HL-60 (cell line): ENCODE measurements around the gene DNAJB8.

Source experiments
- DNase-seq, 2 experiments: peaks; one replicate each; pipeline ENCODE4 v3.0.0-alpha.2; 2010 to 2020; ENCODE audit warnings: low read depth in 1 of 2, low spot score in 1 of 2
- H3K27ac ChIP-seq: fragments of 250-450 bp; sonication (Bioruptor Pico); replicated peaks from 2 replicates; pipeline ENCODE4 v1.5.1; 2020; ENCODE audit warnings: mild to moderate bottlenecking, moderate library complexity
- H3K27me3 ChIP-seq: fragments of 250-450 bp; sonication (Bioruptor Pico); 2 replicates; pipeline ENCODE4 v1.5.1; 2021; ENCODE audit warnings: mild to moderate bottlenecking, moderate library complexity; ENCODE audit not compliant: insufficient read depth, poor library complexity, severe bottlenecking
- H3K4me3 ChIP-seq: replicated peaks from 2 replicates; pipeline ENCODE4 v1.5.1; 2011; ENCODE audit warnings: mild to moderate bottlenecking, control low read depth, low read length; ENCODE audit not compliant: insufficient read depth
- GABPA ChIP-seq: IDR thresholded peaks from 2 replicates; pipeline ENCODE4 v1.6.1; 2012; ENCODE audit warnings: low read depth
- POLR2AphosphoS5 ChIP-seq: IDR thresholded peaks from 2 replicates; pipeline ENCODE4 v1.6.1; 2012; ENCODE audit warnings: low read depth
- REST ChIP-seq: IDR thresholded peaks from 2 replicates; pipeline ENCODE4 v1.6.1; 2012; ENCODE audit warnings: low read depth; ENCODE audit not compliant: insufficient replicate concordance
- SPI1 ChIP-seq: IDR thresholded peaks from 2 replicates; pipeline ENCODE4 v1.6.1; 2012; ENCODE audit warnings: low read depth, mild to moderate bottlenecking, borderline replicate concordance
- TF ChIP-seq, protein P1 (sequence below): IDR thresholded peaks from one replicate; pipeline ENCODE4 v1.5.1; 2011; ENCODE audit warnings: low read length, control low read depth, inconsistent platforms; ENCODE audit not compliant: insufficient read depth

Gene DNAJB8

DNA sequence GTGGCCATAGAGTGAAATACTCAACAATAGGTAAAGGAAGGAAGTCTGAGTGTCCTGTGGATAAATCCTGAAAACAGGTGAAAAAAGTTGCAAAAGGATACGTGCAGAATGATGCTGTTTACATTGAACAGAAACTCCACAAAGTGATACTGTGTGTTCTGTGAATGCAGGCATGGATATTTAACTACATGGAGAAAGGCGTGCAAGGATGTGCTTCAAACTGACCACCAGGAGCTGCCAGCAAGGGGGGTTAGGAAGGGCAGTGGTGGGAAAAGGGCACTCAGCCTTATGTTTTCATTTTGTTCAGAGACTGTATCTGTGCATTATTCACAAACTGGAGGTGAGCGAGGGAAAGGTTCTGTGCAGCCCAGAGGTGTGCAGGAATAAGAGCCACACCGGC, 47.4 kb downstream of the DNAJB8 start:
- DNase-seq: no peak
- Histone ChIP-seq H3K27ac (no peak overlapping the region), H3K4me3 (no peak overlapping the region), H3K27me3 (no peaks in the 10 kb centered on the region)
- TF ChIP-seq, protein P1, sequence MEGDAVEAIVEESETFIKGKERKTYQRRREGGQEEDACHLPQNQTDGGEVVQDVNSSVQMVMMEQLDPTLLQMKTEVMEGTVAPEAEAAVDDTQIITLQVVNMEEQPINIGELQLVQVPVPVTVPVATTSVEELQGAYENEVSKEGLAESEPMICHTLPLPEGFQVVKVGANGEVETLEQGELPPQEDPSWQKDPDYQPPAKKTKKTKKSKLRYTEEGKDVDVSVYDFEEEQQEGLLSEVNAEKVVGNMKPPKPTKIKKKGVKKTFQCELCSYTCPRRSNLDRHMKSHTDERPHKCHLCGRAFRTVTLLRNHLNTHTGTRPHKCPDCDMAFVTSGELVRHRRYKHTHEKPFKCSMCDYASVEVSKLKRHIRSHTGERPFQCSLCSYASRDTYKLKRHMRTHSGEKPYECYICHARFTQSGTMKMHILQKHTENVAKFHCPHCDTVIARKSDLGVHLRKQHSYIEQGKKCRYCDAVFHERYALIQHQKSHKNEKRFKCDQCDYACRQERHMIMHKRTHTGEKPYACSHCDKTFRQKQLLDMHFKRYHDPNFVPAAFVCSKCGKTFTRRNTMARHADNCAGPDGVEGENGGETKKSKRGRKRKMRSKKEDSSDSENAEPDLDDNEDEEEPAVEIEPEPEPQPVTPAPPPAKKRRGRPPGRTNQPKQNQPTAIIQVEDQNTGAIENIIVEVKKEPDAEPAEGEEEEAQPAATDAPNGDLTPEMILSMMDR: no peak
- no peak for TF ChIP-seq GABPA
- no peak for TF ChIP-seq SPI1
- no peak for TF ChIP-seq POLR2AphosphoS5
- TF ChIP-seq REST: no peak

- no peak for DNase-seq
These were observed 47.8 kb downstream of the DNAJB8 start for GRCh38 chr3:128418900-128419299.

DNA sequence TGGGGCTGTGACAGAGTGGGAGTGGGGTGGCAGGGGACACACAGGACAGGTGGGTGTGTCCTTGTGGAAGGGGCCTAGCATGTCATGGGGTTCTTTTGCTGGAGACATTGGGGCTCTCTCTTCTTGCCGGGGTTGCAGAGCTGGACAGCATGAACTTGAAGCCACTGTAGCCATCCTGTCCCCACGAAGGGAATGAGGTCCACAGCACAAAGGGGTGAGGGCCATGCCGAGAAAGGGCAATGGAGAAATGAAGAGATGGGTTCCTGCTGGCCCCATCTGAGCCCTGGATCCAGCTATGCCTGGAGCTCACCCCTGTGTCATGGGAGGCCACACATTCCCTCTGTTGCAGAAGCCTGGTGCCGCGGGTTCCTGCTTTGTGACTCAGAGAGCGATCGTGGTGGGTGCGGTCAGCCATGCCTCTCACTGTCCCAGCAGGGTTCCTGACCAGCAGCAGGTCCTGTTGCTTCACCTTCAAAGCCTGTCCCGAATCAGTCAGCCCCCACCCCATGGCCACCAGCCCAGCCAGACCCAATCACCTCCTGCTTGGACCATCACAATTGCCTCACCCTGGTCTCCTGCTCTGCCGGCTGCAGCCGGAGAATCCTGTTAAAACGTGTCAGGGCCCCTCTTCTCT, 50.0 kb downstream of the DNAJB8 start:
- no peaks in the 10 kb centered on the region for H3K27me3 ChIP-seq
- no peak for TF ChIP-seq REST
- no peak for TF ChIP-seq POLR2AphosphoS5
- TF ChIP-seq SPI1: no peak
- TF ChIP-seq GABPA: no peak
- TF ChIP-seq, protein P1: no peak
- no peak overlapping the region for H3K4me3 ChIP-seq
- H3K27ac ChIP-seq: peak overlapping the region; percentile 19
- peak; percentile 66 to 77 for DNase-seq

More at GRCh38 chr3:128418900-128419299, 47.8 kb downstream of the DNAJB8 start:
- Histone ChIP-seq H3K27me3 (no peaks in the 10 kb centered on the region), H3K4me3 (no peak overlapping the region), H3K27ac (no peak overlapping the region)
- no peak for TF ChIP-seq POLR2AphosphoS5
- no peak for TF ChIP-seq GABPA
- TF ChIP-seq SPI1: no peak
- TF ChIP-seq, protein P1: no peak
- TF ChIP-seq REST: no peak
